T follicular helper cell (primary cell): ENCODE results near the gene B4GALT1.
"Not testable (repeated sequence)": the region's sequence is repeated elsewhere in the genome, so short reads cannot be mapped to it uniquely, and the experiment has no call there.

Source experiments
- DNase-seq: peaks from one replicate; pipeline ENCODE4 v3.0.0-alpha.2; 2020; ENCODE audit warnings: low read depth

The B4GALT1 gene

GRCh38 chr9:33184963-33185362, 17.8 kb upstream of the B4GALT1 start:
- no peak for DNase-seq

GRCh38 chr9:33182519-33182918, 15.4 kb upstream of the B4GALT1 start:
- no peak for DNase-seq

DNA sequence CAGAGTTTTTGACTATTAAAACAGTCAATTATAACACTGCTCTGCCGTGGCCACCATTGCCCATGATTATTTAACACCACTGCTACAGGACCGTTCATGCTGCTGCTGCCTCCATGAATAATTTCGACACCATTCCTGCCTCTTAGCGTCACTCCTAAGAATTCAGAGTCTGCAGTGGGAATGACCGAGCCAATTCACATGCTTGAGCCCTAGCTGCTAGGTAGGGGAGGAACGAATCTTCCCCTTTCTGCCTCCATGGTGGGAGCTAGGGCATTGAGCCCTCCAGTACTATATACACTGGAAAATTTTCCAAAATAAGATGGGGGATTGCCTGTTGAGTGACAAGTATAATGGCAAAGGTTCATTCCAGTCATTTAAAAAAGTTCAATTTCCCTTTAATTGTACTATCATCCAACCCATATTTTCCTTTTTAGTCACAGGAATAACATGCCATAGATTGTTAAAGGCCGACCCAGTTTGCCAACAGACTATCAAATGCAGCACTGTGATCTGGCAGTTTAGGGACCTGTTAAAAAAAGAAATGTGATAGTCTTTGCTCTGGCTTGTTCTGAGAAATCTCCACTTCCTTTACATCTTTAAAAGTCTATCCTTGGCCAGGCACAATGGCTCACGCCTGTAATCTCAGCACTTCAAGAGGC, 13.5 kb upstream of the B4GALT1 start:
- DNase-seq, result no peak

DNA sequence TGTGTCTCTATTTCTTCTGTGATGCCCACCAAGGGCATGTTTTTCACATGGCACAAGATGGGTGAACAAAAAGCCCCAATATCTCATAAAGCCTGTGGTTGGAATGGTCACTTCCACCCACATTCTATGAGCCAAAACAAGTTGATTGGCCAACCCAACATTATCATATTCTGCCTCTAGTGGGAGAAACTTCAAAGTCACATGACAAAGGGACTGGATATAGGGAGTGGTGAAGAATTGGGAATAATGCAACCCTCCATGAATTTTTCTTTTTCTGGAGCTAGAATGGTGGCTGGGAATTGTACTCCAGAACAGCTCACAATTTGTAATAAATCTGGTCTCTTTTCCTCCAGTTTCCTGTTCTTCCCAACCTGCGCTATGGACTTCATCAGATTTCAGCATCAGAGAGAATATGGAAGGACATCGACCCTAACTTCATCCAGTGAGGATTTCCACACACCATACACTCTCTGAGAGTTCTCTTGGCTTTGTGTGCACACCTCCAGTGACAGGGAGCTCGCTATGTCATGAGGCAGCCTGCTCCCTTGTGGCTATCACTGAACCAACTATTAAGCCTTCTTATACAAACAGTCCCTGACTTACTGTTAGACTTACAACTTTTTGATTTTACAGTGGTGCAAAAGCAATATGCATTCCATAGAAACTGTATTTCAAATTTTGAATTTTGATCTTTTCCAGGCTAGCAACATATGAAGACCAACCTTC, 12.0 kb upstream of the B4GALT1 start:
- no peak for DNase-seq

DNA sequence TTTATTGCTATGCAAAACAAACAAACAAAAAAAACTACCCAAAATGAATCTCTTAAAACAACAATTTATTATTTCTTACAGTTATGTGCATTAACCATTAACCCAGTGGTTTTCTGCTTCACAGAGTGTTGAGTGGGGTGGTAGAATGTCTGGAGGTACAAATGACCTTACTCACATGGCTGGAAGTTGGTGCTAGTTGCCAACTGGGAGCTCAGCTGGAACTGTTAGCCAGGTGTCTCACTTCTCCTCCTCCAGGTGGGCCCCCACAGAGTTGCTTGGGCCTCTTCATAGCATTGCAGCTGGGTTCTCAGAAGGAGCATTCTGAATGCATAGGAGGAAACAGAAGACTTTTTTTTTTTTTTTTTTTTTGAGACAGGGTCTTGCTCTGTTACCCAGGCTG, 10.5 kb upstream of the B4GALT1 start:
- DNase-seq, result no peak

- DNase-seq, result no peak
These were observed 9.9 kb upstream of the B4GALT1 start for GRCh38 chr9:33177086-33177485.

DNA sequence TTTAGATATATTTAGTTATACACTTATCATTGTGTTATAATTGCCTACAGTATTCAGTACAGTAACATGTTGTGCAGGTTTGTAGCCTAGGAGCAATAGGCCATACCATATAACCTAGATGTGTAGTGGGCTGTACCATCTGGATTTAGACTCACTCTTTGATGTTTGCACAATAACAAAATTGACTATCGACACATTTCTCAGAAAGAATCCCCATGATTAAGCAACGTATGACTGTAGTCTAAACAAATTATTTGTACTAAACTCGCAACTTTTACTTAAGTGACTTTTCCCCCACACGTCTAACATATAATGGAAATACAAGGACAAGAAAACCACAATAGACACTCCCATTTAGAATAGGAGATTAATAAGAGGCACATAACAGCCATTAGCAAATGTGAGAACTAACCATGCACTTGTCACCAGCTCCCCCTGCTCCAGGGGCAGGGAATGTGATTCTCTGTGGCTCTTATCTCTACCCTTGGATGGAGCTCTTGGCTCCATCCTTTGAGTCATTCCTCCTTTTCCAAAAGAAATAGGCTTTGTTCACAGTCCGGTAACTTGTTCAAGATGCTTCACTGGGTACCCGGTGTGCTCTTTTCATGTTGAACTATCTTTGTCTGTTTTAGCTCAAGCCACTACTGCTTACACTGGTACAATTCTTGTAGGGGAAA, 8.7 kb upstream of the B4GALT1 start:
- DNase-seq, result no peak

DNA sequence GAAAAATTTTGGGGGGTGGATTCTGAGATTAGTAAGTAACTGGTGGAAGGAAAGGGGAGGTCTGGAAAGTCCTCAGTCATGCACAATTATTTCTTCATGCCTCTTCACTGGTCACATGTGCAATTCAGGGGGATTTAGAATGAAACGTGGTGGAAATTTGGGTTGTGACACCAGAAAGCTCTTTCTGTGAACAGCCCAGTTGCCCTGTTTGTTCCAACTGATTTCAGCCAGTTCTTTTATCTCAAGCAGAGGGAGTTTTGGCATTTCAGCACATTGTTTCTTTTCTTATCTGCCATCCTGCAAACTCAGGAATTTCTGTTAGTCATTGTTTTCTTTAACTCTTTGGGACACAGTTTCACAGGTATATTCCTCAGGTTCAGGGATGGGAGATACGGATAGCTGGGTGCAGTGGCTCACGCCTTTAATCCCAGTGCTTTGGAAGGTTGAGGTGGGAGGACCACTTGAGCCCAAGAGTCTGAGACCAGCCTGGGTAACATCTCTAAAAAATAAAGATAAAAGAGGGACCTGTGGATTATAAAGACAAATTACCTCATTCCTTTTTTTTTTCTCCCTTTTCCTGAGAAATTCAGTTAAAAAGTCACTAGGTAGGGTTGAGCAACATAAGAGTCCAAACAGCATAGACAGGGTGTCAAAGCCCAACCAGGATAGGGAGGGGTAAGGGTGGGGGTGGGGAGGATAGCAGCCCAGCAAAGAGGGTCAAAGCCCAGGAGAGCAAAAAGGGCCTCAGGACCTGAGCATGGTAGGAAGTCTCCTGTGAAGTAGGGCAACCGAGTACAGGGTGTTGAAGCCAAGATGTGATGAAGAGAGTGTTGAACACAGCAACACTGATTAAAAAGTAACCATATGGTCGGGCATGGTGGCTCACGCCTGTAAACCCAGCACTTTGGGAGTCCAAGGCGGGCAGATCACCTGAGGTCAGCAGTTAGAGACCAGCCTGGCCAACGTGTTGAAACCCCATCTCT, 5.4 kb upstream of the B4GALT1 start:
- DNase-seq, result no peak

- no peak for DNase-seq
These were observed 3.6 kb upstream of the B4GALT1 start for GRCh38 chr9:33170464-33171415.

DNA sequence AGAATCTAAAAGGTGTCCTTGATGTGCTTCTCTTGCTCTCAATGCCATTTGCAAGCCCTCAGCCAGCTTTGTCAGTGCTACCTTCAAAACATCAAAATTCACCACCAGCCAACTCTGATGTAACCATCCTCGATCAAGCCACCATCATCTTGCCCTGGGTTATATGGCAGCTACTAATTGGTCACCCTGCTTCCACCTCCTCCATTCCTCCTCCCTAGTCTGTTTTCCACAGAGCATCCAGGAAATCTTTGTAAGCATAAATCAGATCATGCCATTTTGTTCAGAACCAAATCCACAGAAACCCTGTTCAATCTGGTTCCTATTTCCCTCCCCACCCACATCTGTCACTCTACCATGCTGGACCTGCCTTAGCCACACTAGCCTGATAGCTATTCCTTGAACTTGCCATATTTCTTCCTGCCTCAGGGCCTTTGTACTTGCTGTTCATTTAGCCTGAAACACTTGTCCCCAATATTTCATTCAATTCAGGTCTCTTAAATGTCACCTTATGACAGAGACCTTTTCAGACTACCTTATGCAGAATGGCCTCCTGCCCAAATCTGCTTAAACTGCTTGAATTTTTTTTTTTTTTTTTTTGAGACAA, 1.9 kb upstream of the B4GALT1 start:
- no peak for DNase-seq

DNA sequence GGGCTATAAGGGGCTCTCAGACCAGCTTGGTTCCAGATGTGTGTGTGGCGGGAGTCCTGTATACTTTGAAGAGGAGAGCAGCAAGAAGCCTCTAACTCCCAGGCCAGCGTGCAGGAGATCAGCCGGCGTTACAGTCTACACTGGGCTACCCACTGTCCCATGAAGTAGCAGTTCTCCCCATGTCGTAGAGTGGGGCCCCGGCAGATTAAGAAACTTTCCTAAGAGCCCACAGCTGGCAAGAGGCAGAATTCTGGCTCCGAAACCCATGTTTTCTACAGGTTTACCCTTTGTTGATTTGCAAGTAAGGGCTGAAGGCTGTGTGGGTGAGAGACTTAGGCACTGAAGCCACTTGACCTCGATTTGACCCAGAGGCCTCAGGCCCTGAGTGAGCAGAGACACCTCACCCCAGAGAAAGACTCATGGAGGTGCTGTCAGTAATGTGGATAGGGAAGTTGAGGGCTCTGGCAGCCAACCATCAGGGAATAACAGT, 881 bp upstream of the B4GALT1 start:
- no peak for DNase-seq

GRCh38 chr9:33166231-33167083, 679 bp downstream of the B4GALT1 start:
- DNase-seq, result no peak

- DNase-seq, result no peak
These were observed 1.6 kb downstream of the B4GALT1 start for GRCh38 chr9:33165263-33166151.

- not testable (repeated sequence) for DNase-seq
These were observed 2.2 kb downstream of the B4GALT1 start for GRCh38 chr9:33164921-33165262.

DNA sequence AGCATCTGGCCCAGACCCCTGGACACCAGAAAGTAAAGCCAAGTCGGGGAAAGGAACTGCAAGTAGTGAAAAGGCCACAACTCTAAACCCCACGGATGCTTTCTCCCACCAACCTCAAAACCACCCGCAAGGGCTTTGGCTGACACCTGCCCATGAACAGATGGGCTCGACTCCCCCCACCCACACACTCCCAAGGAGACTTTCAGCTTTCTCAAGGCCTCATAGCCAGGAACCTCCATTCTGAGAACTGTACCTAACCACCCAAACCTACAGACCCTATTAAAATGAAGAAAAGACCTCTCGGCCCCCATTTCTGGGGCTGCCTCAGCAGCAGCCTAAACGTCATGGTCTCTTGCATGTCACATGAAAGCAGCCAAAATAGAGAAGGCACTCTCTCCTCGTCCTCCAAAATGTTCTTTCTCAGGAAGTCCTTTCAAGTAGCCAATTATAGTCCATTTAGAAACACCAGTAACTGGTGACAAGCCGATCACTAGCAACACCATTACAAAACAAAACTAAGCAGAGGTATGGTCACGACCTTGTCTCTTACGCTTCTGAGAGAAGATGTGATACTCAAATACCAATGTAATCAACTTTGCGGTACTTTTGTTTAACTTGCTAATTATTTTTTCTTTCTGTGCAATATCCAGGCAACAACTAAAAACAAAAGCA, 2.9 kb downstream of the B4GALT1 start:
- no peak for DNase-seq

GRCh38 chr9:33163433-33164137, 3.6 kb downstream of the B4GALT1 start:
- DNase-seq, result no peak

GRCh38 chr9:33162721-33163311, 4.3 kb downstream of the B4GALT1 start:
- no peak for DNase-seq
